Gastrocnemius medialis (tissue), 4 donors: Measurements from ENCODE around the gene RPRD1B. TPM values are rescaled to one million over a fixed set of nuclear protein-coding genes. Genes with fewer than 3 reads are reported as not detected.

ENCODE experiments used
- ATAC-seq, 2 donors: fragments of 150-250 bp; one replicate each; pipeline ENCODE4 v1.9.1; 2016
- DNase-seq, 2 donors: peaks; one replicate each; pipeline ENCODE4 v3.0.0-alpha.2; 2019
- H3K27ac ChIP-seq, 4 donors: fragments of 200-600 bp; sonication (generic); 1 replicate in 1 of 4; 2 replicates in 3 of 4; pipeline ENCODE4 v1.5.1; 2016 to 2018; ENCODE audit warnings: mild to moderate bottlenecking in 2 of 4, moderate library complexity in 1 of 4
- H3K27me3 ChIP-seq, 3 donors: fragments of 200-600 bp; sonication (generic) in 2 of 3; 1 replicate in 1 of 3; 2 replicates in 2 of 3; pipeline versions ENCODE4 v1.5.1 to v1.6.0; 2016 to 2019; ENCODE audit warnings: mild to moderate bottlenecking in 1 of 3, moderate library complexity in 1 of 3
- H3K36me3 ChIP-seq, 2 donors: fragments of 200-600 bp; sonication (generic) in 1 of 2; one replicate each; pipeline ENCODE4 v1.5.1; 2017 to 2018
- H3K4me1 ChIP-seq, 2 donors: fragments of 200-600 bp; sonication (generic) in 1 of 2; one replicate each; pipeline ENCODE4 v1.5.1; 2016 to 2017; ENCODE audit warnings: mild to moderate bottlenecking in 2 of 2
- H3K4me3 ChIP-seq, 4 donors: fragments of 200-600 bp; sonication (generic) in 3 of 4; 1 replicate in 1 of 4; 2 replicates in 3 of 4; pipeline ENCODE4 v1.5.1; 2016 to 2019; ENCODE audit warnings: mild to moderate bottlenecking in 2 of 4
- H3K9me3 ChIP-seq, 3 donors: fragments of 200-600 bp; sonication (generic) in 2 of 3; 1 replicate in 1 of 3; 2 replicates in 2 of 3; pipeline ENCODE4 v1.5.1; 2016 to 2019
- POLR2A ChIP-seq, 2 donors: fragments of 450-650 bp; IDR thresholded peaks; one replicate each; pipeline ENCODE4 v1.6.1; 2017; ENCODE audit warnings: antibody characterized with exemption in 2 of 2, mild to moderate bottlenecking in 2 of 2, moderate library complexity in 2 of 2
- in situ Hi-C, 4 donors: fragments of 200-750 bp; cut with MboI; loops; one replicate each; pipeline versions ENCODE4 v1.15.0 to v1.8.0; 2017; ENCODE audit warnings: low sequenced_read_pairs in 4 of 4
- intact Hi-C: fragments of 100-400 bp; cut with DNase I; formaldehyde crosslinking; loops from one replicate; pipeline ENCODE4 v1.15.1; 2023; ENCODE audit warnings: low total_unique reads
- total RNA-seq, 4 donors: library from RNA; depleted of rRNA; stranded (reverse); fragments of >200 nt; gene quantifications; one replicate each; pipeline versions ENCODE4 v1.1.0 to v1.2.3, GENCODE V29; 2016
- TF ChIP-seq, protein P1 (sequence below), 5 experiments: fragments of 450-650 bp in 3 of 5; fragments of 200-600 bp in 2 of 5; sonication (generic) in 2 of 5; IDR thresholded peaks in 4 of 5; conservative IDR thresholded peaks in 1 of 5; 1 replicate in 4 of 5; 2 replicates in 1 of 5; pipeline ENCODE4 v1.5.1; 2016 to 2019; ENCODE audit warnings: antibody characterized with exemption in 5 of 5, mild to moderate bottlenecking in 3 of 5, moderate library complexity in 3 of 5

Gene RPRD1B
- total RNA-seq, 4 donors from 2014 or later = 25.2 to 61.0 (median 40.6) TPM

DNA sequence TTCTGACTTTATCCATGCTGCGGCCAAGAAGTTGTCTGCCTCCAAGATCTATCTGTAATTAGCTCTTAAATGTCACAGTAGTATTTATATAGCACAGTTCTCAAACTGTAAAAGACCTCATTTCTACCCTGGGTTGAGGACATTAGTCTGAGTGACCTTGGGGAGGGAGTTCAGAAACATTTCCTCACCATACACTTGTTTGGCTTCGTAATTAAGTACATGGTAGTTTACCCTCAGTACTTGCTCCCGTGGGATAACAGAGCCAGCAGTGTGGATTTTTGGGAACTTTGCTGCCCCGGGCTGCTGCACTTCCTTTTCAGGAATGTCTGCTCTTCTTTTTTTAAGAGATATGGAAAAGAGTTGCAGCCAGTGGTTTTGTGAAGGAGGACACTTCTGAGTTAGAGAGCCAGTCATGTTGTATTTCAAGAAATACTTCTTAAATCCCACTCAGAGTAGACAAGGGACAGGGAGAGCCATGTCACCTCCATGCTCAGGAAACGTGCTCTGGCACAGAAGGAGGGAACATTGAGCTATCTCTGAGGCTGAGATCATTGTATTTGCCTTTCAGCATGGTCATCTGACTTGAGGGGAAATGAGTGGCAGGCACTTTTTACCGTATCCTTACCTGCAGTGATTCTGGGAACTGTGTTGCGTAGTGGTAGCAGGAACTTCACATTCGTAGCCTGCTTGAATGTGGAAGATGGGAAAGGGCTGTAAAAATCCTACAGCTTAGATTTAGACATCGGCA lies 33.6 kb downstream of the RPRD1B start:
- Histone ChIP-seq H3K9me3 (no peaks in the 10 kb centered on the region), H3K4me1 (peaks cover 26 to 33% of the 10 kb centered on the region in 2 donors), H3K27me3 (no peaks in the 10 kb centered on the region), H3K4me3 (peak overlapping the region in 1 of 4 donors; percentile 5), H3K36me3 (peaks cover 0 to 77% of the 10 kb centered on the region in 2 donors), H3K27ac (peak overlapping the region; percentile 78 to 91 (median 84))
- in situ Hi-C loops (loop anchor here in 2 of 4 donors (5.0 to 25.0 kb wide), 2 partner anchors 100 to 270 kb away; partner anchors contain the start of genes LBP (in 1 of the 2) and TGM2 (in 1 of the 2)), intact Hi-C loops (loop anchor here (2.0 kb wide), 1 partner anchor 46 kb away; no protein-coding TSS in a partner anchor)
- peak in 1 of 2 donors; percentile 36 for DNase-seq
- ATAC-seq = peak; percentile 75 to 87
- peak in 1 of 2 donors; percentile 13 for TF ChIP-seq POLR2A (IDR thresholded peaks at IDR 0.05)
- TF ChIP-seq, protein P1, sequence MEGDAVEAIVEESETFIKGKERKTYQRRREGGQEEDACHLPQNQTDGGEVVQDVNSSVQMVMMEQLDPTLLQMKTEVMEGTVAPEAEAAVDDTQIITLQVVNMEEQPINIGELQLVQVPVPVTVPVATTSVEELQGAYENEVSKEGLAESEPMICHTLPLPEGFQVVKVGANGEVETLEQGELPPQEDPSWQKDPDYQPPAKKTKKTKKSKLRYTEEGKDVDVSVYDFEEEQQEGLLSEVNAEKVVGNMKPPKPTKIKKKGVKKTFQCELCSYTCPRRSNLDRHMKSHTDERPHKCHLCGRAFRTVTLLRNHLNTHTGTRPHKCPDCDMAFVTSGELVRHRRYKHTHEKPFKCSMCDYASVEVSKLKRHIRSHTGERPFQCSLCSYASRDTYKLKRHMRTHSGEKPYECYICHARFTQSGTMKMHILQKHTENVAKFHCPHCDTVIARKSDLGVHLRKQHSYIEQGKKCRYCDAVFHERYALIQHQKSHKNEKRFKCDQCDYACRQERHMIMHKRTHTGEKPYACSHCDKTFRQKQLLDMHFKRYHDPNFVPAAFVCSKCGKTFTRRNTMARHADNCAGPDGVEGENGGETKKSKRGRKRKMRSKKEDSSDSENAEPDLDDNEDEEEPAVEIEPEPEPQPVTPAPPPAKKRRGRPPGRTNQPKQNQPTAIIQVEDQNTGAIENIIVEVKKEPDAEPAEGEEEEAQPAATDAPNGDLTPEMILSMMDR (IDR thresholded peaks at IDR 0.05 in 4 of 5, conservative IDR thresholded peaks at IDR 0.05 in 1 of 5) = no peak

GRCh38 chr20:38067717-38068365 lies 34.3 kb downstream of the RPRD1B start:
- intact Hi-C loops = loop anchor here (2.0 kb wide), 1 partner anchor 45 kb away; no protein-coding TSS in a partner anchor
- no peak for TF ChIP-seq POLR2A (IDR thresholded peaks at IDR 0.05)
- TF ChIP-seq, protein P1 (IDR thresholded peaks at IDR 0.05 in 4 of 5, conservative IDR thresholded peaks at IDR 0.05 in 1 of 5) = no peak
- no peak for DNase-seq

GRCh38 chr20:38072898-38073297 lies 39.4 kb downstream of the RPRD1B start:
- Histone ChIP-seq H3K27ac (peak overlapping the region; percentile 83 to 88 (median 86)), H3K9me3 (no peaks in the 10 kb centered on the region), H3K4me3 (no peak overlapping the region), H3K4me1 (peaks cover 47 to 51% of the 10 kb centered on the region in 2 donors), H3K36me3 (peaks cover 0 to 46% of the 10 kb centered on the region in 2 donors), H3K27me3 (no peaks in the 10 kb centered on the region)
- in situ Hi-C loops = loop anchor here in 1 of 4 donors (25.0 kb wide), 1 partner anchor 264 kb away; the partner anchor contains the start of gene LBP
- intact Hi-C loops = loop anchor here (1.0 to 5.0 kb wide), 2 partner anchors 92 to 149 kb away; partner anchors contain the start of gene TGM2
- ATAC-seq (peak in 1 of 2 donors; percentile 2), DNase-seq (no peak)
- TF ChIP-seq POLR2A (IDR thresholded peaks at IDR 0.05) = no peak
- TF ChIP-seq, protein P1 (IDR thresholded peaks at IDR 0.05 in 4 of 5, conservative IDR thresholded peaks at IDR 0.05 in 1 of 5) = no peak

More at GRCh38 chr20:38067717-38068365, 34.3 kb downstream of the RPRD1B start:
- H3K9me3 ChIP-seq = no peaks in the 10 kb centered on the region
- in situ Hi-C loops = loop anchor here in 2 of 4 donors (5.0 to 25.0 kb wide), 2 partner anchors 99 to 269 kb away; partner anchors contain the start of genes LBP (in 1 of the 2) and TGM2 (in 1 of the 2)
- H3K36me3 ChIP-seq = peaks cover 0 to 74% of the 10 kb centered on the region in 2 donors
- H3K4me3 ChIP-seq = peak overlapping the region in 1 of 4 donors; percentile 5
- ATAC-seq = peak in 1 of 2 donors; percentile 9
- peak overlapping the region; percentile 78 to 91 (median 84) for H3K27ac ChIP-seq
- H3K4me1 ChIP-seq = peaks cover 32 to 37% of the 10 kb centered on the region in 2 donors
- no peaks in the 10 kb centered on the region for H3K27me3 ChIP-seq

DNA sequence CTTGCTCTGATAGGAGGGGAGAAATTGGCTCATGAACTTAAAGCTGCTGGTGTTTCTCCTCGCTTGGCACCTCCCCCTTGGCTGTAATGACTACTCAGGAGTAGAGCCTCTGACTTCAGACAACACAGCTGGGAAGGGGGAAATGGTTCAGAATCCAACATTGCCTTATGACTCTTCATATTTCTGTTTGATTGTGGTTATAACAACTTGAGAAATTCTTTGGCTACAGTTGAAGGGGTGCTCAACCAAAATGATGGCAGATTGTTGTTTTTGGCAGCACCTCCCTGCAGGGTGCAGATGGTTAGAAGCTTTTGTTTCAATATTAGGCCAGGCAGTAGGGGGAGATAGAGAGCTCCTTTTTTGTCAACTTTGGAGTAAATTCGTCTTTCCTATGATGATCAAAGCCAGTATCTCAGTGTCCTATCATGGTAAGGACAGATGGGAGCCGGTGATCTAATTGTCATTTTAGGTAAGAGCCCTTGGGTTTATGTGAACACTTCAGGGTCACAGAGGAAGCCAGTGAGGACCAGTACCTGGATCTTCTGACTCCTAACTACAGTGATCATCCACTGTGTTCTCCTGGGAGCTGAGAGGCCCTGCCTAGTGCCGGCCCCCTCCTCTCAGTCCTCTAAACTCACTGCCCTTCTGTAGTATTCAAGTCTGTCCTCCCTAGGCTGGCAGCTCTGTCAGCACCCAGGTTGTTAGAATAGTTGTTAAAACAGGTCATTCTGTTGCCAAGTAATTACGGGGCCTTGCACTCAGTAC lies 39.9 kb downstream of the RPRD1B start:
- ATAC-seq (peak; percentile 59 to 64), DNase-seq (peak; percentile 42 to 52)
- intact Hi-C loops (loop anchor here (1.0 to 5.0 kb wide), 2 partner anchors 92 to 149 kb away; partner anchors contain the start of gene TGM2), in situ Hi-C loops (loop anchor here in 1 of 4 donors (25.0 kb wide), 1 partner anchor 264 kb away; the partner anchor contains the start of gene LBP)
- TF ChIP-seq, protein P1 (IDR thresholded peaks at IDR 0.05 in 4 of 5, conservative IDR thresholded peaks at IDR 0.05 in 1 of 5) = peak; percentile 59 to 80 (median 74)
- TF ChIP-seq POLR2A (IDR thresholded peaks at IDR 0.05) = no peak
- Histone ChIP-seq H3K27me3 (no peaks in the 10 kb centered on the region), H3K4me1 (peaks cover 46 to 57% of the 10 kb centered on the region in 2 donors), H3K4me3 (no peak overlapping the region), H3K27ac (peak overlapping the region; percentile 83 to 88 (median 86)), H3K36me3 (peaks cover 0 to 40% of the 10 kb centered on the region in 2 donors), H3K9me3 (no peaks in the 10 kb centered on the region)
